Right atrium auricular region (tissue), 2 donors: ENCODE results near the gene PRLR. TPM values are rescaled to one million over a fixed set of nuclear protein-coding genes. Genes with fewer than 3 reads are reported as not detected.

Experiments used
- DNase-seq: peaks from one replicate; pipeline ENCODE4 v3.0.0-alpha.2; 2019; ENCODE audit warnings: low spot score
- H3K27ac ChIP-seq, 2 donors: fragments of 200-600 bp; sonication (generic); 1 replicate in 1 of 2; 2 replicates in 1 of 2; pipeline ENCODE4 v1.5.1; 2016 to 2019
- H3K27me3 ChIP-seq, 2 donors: fragments of 200-600 bp; sonication (generic); one replicate each; pipeline versions ENCODE4 v1.5.1 to v1.6.0; 2017 to 2019
- H3K36me3 ChIP-seq: fragments of 200-600 bp; sonication (generic); one replicate; pipeline ENCODE4 v1.5.1; 2016
- H3K4me1 ChIP-seq, 2 donors: fragments of 200-600 bp; sonication (generic); one replicate each; pipeline versions ENCODE4 v1.5.1 to v1.6.0; 2017 to 2019
- H3K4me3 ChIP-seq, 2 donors: fragments of 200-600 bp; sonication (generic); 1 replicate in 1 of 2; 2 replicates in 1 of 2; pipeline ENCODE4 v1.5.1; 2017 to 2019; ENCODE audit warnings: mild to moderate bottlenecking in 1 of 2, moderate library complexity in 1 of 2
- H3K9me3 ChIP-seq, 2 donors: fragments of 200-600 bp; sonication (generic); one replicate each; pipeline ENCODE4 v1.5.1; 2019
- total RNA-seq, 2 donors: library from RNA; depleted of rRNA; stranded (reverse); fragments of >200 nt; gene quantifications; one replicate each; pipeline ENCODE4 v1.1.0, GENCODE V29; 2016
- TF ChIP-seq, protein P1 (sequence below), 2 donors: fragments of 200-600 bp; sonication (generic); IDR thresholded peaks; one replicate each; pipeline ENCODE4 v1.5.1; 2019; ENCODE audit warnings: antibody characterized with exemption in 2 of 2

Gene PRLR
- total RNA-seq, 2 donors from 2014 or later = 0.15 to 0.31 TPM

DNA sequence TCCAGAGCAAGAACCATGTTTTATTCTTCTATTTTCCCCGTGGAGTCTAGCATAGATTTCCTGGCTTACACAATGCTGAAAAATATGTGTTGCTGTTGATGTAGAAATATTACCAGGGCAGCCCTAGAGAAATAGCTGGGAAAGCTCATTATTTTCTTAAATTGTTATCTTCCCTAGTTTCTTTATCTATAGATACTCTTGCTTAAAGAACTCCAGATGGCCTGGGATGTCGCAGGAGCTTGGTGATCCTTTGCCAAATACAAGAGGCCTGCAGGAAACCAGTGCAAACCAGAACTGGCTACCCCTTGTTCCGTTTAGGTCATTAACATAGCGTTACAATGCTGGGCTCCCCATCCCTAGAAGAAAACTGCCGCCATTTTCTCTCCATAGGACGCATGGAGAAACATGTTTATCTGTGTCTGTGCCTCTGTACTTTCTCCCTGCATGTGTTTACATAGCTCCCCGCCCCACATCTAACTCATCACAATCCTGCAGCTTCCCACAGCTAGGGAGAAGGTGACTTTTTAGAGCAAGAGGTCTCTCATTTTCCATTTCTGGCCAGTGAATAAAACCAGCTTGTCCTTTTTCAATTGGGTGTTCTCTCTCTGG lies 6.4 kb downstream of the PRLR start:
- Histone ChIP-seq H3K36me3 (no peaks in the 10 kb centered on the region), H3K4me3 (no peak overlapping the region), H3K4me1 (no peaks in the 10 kb centered on the region), H3K27ac (no peak overlapping the region), H3K27me3 (no peaks in the 10 kb centered on the region), H3K9me3 (no peaks in the 10 kb centered on the region)
- TF ChIP-seq, protein P1, sequence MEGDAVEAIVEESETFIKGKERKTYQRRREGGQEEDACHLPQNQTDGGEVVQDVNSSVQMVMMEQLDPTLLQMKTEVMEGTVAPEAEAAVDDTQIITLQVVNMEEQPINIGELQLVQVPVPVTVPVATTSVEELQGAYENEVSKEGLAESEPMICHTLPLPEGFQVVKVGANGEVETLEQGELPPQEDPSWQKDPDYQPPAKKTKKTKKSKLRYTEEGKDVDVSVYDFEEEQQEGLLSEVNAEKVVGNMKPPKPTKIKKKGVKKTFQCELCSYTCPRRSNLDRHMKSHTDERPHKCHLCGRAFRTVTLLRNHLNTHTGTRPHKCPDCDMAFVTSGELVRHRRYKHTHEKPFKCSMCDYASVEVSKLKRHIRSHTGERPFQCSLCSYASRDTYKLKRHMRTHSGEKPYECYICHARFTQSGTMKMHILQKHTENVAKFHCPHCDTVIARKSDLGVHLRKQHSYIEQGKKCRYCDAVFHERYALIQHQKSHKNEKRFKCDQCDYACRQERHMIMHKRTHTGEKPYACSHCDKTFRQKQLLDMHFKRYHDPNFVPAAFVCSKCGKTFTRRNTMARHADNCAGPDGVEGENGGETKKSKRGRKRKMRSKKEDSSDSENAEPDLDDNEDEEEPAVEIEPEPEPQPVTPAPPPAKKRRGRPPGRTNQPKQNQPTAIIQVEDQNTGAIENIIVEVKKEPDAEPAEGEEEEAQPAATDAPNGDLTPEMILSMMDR (IDR thresholded peaks at IDR 0.05) = no peak
- no peak for DNase-seq

DNA sequence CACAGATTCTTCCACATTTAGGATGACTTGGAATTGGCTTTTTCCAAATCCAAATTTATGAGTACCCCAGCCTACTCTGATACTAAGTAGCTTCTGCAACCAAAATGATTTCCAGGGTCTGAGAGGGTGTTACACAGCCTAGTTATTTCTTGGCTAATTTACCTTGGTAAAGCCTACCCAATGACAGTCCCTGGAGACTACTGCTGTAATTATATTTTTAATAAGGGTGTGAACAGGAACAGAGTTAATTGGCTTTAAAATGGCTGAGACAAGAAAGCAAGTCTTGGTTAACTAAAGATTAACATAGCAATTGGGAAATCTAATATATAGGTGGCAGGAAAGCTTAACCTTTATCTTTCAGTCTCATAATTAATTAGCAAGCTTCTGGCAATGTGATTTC lies 9.3 kb downstream of the PRLR start:
- H3K36me3 ChIP-seq = no peaks in the 10 kb centered on the region
- no peaks in the 10 kb centered on the region for H3K27me3 ChIP-seq
- H3K4me3 ChIP-seq = no peak overlapping the region
- H3K9me3 ChIP-seq = no peaks in the 10 kb centered on the region
- H3K27ac ChIP-seq = no peak overlapping the region
- TF ChIP-seq, protein P1 (IDR thresholded peaks at IDR 0.05) = no peak
- no peaks in the 10 kb centered on the region for H3K4me1 ChIP-seq
- DNase-seq = no peak

DNA sequence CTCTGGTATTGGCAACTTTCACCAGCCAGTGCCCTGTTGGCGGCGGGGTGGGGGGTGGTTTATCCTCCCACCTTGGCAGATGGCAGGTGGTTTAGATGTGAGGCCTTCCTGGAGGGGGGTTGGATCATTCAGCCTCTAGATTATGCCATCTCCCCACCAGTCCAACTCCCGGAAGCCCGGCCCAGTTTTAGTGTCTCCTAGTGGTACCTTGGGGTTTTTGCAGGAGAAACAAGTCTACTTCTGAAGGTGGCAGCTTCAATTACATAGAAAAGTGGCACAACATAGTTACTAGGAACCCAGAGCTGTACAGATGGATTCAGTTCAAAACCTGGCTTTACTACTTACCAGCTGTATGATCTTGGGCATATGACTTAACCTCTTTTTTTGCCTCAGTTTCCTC lies 11.3 kb downstream of the PRLR start:
- no peak overlapping the region for H3K27ac ChIP-seq
- DNase-seq = no peak
- H3K36me3 ChIP-seq = no peaks in the 10 kb centered on the region
- TF ChIP-seq, protein P1 (IDR thresholded peaks at IDR 0.05) = no peak
- H3K4me1 ChIP-seq = no peaks in the 10 kb centered on the region
- H3K9me3 ChIP-seq = no peaks in the 10 kb centered on the region
- no peak overlapping the region for H3K4me3 ChIP-seq
- no peaks in the 10 kb centered on the region for H3K27me3 ChIP-seq

DNA sequence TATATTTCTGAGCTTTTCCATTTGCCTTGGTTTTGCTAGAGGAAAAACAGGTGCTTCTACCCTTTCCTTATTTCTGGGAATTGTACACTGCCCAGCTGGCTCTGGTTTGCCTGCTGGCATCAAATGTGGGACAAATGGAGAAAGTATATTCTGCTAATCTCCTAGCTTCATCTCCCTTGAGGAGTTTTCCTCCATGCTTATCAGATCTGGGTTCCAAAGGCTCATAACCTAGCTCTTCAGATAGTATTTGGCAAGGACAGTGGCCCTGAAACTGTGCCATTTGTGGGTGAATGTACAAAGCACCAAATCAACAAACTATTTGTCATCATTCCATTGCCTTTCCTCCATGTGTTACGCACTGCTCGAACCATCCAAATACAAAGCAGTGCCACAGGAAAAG lies 16.2 kb downstream of the PRLR start:
- Histone ChIP-seq H3K4me1 (no peaks in the 10 kb centered on the region), H3K27me3 (no peaks in the 10 kb centered on the region)
- TF ChIP-seq, protein P1 (IDR thresholded peaks at IDR 0.05) = no peak

DNA sequence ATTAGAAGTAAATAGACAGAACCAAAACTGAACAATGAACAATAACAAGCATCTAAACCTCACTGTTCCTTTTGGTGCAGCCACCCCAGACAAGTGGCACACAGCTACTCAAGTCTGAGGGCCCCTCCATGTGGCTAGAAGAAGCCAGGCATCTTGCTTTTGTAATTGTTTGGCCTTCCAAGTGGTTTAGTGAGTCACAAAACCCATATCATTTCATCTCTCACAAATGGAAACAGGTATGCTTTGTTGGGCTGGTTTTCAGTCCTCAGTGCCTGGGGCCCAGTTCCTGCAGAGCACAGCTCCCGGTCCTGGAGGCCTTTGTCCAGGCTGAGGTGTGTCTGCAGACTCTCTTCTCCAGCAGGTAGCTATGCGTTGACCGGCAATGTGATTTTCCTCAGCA lies 16.7 kb downstream of the PRLR start:
- no peak for DNase-seq
- H3K36me3 ChIP-seq = no peaks in the 10 kb centered on the region
- H3K4me1 ChIP-seq = no peaks in the 10 kb centered on the region
- no peaks in the 10 kb centered on the region for H3K27me3 ChIP-seq
- TF ChIP-seq, protein P1 (IDR thresholded peaks at IDR 0.05) = no peak
- no peak overlapping the region for H3K4me3 ChIP-seq
- H3K9me3 ChIP-seq = no peaks in the 10 kb centered on the region
- H3K27ac ChIP-seq = no peak overlapping the region

More for the DNA sequence above, 16.2 kb downstream of the PRLR start:
- no peaks in the 10 kb centered on the region for H3K36me3 ChIP-seq
- no peak for DNase-seq
- no peak overlapping the region for H3K27ac ChIP-seq
- H3K9me3 ChIP-seq = no peaks in the 10 kb centered on the region
- no peak overlapping the region for H3K4me3 ChIP-seq
